Upper lobe of left lung (tissue), 4 donors: ENCODE measurements around the gene APOA1.

ENCODE experiments used
- CTCF ChIP-seq, 6 experiments: fragments of 450-650 bp in 4 of 6; fragments of 200-600 bp in 2 of 6; sonication (generic) in 2 of 6; IDR thresholded peaks; one replicate each; pipeline ENCODE4 v1.5.1; 2016 to 2019; ENCODE audit warnings: antibody characterized with exemption in 6 of 6
- POLR2A ChIP-seq, 4 donors: fragments of 450-650 bp; IDR thresholded peaks; one replicate each; pipeline ENCODE4 v1.5.1; 2016 to 2017; ENCODE audit warnings: antibody characterized with exemption in 4 of 4, mild to moderate bottlenecking in 2 of 4

GRCh38 chr11:116812109-116812508 lies 25.3 kb downstream of the APOA1 start:
- TF ChIP-seq CTCF (IDR thresholded peaks at IDR 0.05) (no peak), POLR2A (IDR thresholded peaks at IDR 0.05) (no peak)
